GM13977 (cell line): ENCODE data around the gene ERC1.

Source experiments
- DNase-seq: peaks from one replicate; pipeline ENCODE4 v3.0.0; 2012; ENCODE audit warnings: low spot score
- CTCF ChIP-seq: IDR thresholded peaks from 2 replicates; pipeline ENCODE4 v1.5.1; 2012; ENCODE audit warnings: mild to moderate bottlenecking, control low read depth; ENCODE audit not compliant: insufficient read depth; ENCODE audit errors: extremely low read depth, missing control alignments
- in situ Hi-C: fragments of 300-500 bp; cut with MboI; formaldehyde crosslinking; loops from one replicate; pipeline ENCODE4 v1.12.0; 2022; ENCODE audit warnings: low sequenced_read_pairs, low pct_unique_long_range_greater_than_20kb, mixed read lengths, inconsistent platforms; ENCODE audit not compliant: unreplicated experiment

ERC1 gene

DNA sequence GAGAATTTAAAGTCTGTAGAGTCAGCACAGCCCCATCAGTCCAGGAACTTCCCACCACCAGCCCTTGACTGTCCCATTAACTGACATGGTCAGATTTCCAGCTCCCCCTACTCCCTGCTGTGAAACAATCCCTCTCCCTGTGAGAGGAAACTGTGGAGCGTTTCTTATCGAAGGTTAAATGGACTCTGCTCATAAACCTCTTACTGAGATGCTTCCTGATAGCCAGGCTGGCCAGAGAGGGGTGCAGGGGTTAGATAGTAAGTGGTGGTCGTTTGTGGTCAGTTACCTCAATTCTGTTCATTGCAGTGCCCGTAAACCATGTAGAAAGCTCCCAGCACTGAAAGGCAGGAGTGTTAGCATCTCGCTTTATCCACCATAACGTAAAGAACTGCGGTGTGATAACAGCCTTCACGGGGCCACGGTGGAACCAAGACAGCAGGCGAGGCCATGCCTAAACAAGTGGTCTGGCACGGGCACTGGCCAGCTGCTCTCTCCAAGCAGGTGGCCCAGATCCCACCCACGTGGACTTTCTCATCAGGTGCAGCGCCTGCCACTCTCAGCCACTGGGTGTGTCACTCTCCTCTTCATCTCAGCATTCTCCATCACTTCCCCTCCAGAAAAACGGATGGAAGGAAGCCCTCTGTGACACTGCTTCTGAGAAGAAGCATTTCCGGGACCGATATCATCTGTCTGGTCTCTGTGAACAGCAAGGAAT is 501.1 kb downstream of the ERC1 start:
- in situ Hi-C loops, result no loop called here
- DNase-seq, result no peak
- TF ChIP-seq CTCF, result no peak

DNA sequence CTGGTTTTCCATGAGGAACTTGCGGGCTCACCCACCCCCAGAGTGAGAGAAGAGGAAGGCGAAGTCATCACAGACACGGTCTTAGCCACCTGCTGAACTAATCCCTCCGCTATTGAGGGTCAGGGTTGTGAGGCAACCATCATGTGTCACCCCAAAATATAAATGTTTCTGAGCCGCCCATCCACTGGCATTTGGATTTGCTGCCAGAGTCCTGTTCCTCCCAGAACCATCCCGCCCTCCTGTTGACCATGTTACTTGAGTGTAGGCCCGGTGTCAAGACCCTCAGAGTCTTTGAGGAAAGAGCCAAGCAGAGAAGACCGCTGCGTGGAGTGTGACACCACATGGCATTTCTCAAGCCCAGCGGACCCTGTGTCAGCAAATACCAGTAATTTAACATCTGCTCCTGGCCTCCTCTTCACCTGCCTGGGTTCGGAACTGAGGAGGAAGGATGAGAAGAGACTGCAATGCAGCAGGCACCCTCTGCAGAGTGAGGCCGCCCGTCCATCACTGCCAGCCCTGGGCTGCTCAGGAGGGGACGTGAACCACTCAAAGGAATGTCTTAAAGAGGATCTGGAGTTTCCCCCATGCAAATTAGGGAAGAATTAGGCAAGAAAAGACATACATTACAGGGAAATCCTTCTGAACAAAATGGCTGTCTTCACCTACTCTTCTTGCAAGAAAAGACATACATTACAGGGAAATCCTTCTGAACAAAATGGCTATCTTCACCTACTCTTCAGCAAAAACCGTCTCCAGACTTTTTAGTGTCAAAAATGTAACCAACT is 502.9 kb downstream of the ERC1 start:
- DNase-seq, result no peak
- in situ Hi-C loops, result no loop called here
- no peak for TF ChIP-seq CTCF

- in situ Hi-C loops, result no loop called here
- TF ChIP-seq CTCF, result no peak
- DNase-seq, result no peak
Observed at GRCh38 chr12:1494856-1495255, 503.8 kb downstream of the ERC1 start.

DNA sequence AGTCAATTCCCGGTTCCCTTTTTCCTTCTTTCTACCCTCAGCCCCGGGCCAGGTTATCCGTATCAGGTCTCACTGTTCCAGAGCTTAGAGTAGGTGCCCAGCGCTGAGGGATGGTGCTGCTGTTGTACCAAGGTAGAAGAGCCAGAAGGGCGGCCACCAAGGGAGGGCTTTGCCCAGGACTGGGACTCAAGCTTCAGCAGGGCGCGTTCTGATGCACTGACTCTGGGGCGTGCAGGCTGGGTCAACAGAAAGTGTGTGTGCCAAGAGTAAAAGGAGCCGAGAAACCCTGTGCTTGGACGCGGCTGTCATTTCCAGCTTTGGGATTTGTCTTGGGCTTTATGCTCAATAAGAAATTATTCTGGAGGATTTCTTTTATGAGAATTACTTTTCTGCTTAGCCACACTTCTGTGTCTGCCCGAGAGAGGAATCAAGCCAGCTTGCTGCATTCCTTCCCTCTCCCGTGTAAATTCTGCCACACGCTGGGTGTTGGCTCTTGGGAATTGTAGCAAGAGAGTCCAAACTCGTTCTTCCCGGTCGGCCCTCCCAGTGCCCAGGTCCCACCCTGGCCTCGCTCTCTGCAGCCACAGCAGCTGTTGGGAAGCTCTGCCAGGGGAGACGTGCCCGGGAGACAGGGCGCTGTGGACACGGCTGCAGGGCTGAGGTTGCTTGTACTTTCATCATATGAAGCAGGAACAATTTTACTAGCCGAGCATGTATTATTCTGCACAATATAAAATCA is 505.3 kb downstream of the ERC1 start:
- TF ChIP-seq CTCF, result no peak
- no peak for DNase-seq
- in situ Hi-C loops, result no loop called here

GRCh38 chr12:1497161-1497560 is 506.1 kb downstream of the ERC1 start:
- TF ChIP-seq CTCF, result no peak
- in situ Hi-C loops, result no loop called here
- DNase-seq, result no peak

- no peak for DNase-seq
- in situ Hi-C loops, result no loop called here
- no peak for TF ChIP-seq CTCF
Observed at GRCh38 chr12:1498199-1498740, 507.2 kb downstream of the ERC1 start.
